DND-41 (cell line): Measurements from ENCODE around the gene TNIK.
"Not testable (repeated sequence)": the region's sequence is repeated elsewhere in the genome, so short reads cannot be mapped to it uniquely, and the experiment has no call there.

Experiments
- ATAC-seq: fragments of 200-7000 bp; cut with Tn5 transposase; 3 replicates; pipeline ENCODE4 v1.9.1; 2021; ENCODE audit warnings: low read depth; ENCODE audit not compliant: insufficient read depth
- DNase-seq: peaks from one replicate; pipeline ENCODE4 v3.0.0-alpha.2; 2020
- H2AFZ ChIP-seq: 2 replicates; pipeline ENCODE4 v1.6.0; 2012; ENCODE audit warnings: low read depth, low read length
- H3K27ac ChIP-seq: 2 replicates; pipeline ENCODE4 v1.5.1; 2012; ENCODE audit warnings: low read length, inconsistent platforms
- H3K27me3 ChIP-seq: fragments of 200-600 bp; sonication (generic); 2 replicates; pipeline ENCODE4 v1.6.0; 2012; ENCODE audit warnings: low read length, mild to moderate bottlenecking, inconsistent platforms; ENCODE audit not compliant: insufficient read depth, poor library complexity
- H3K36me3 ChIP-seq: 2 replicates; pipeline ENCODE4 v1.5.1; 2012; ENCODE audit warnings: low read length, inconsistent platforms; ENCODE audit not compliant: insufficient read depth
- H3K4me1 ChIP-seq: 2 replicates; pipeline ENCODE4 v1.5.1; 2012; ENCODE audit warnings: mild to moderate bottlenecking, low read length; ENCODE audit not compliant: insufficient read depth
- H3K4me2 ChIP-seq: 2 replicates; pipeline ENCODE4 v1.6.0; 2012; ENCODE audit warnings: mild to moderate bottlenecking, moderate library complexity, low read length, inconsistent platforms; ENCODE audit not compliant: insufficient read depth
- H3K4me3 ChIP-seq, 2 experiments: fragments of 200-600 bp in 1 of 2; shearing (Covaris generic) in 1 of 2; 2 replicates each; pipeline ENCODE4 v1.5.1; 2012 to 2016; ENCODE audit warnings: inconsistent platforms in 2 of 2, low read length in 2 of 2, mild to moderate bottlenecking in 2 of 2, low read depth in 1 of 2, moderate library complexity in 1 of 2
- H3K79me2 ChIP-seq: 2 replicates; pipeline ENCODE4 v1.6.0; 2012; ENCODE audit warnings: low read length, inconsistent platforms; ENCODE audit not compliant: insufficient read depth
- H3K9ac ChIP-seq: 2 replicates; pipeline ENCODE4 v1.6.0; 2012; ENCODE audit warnings: low read depth, mild to moderate bottlenecking, inconsistent platforms, low read length, moderate library complexity
- H3K9me3 ChIP-seq: 2 replicates; pipeline ENCODE4 v1.5.1; 2012; ENCODE audit warnings: low read length, moderate library complexity, mild to moderate bottlenecking, inconsistent platforms; ENCODE audit not compliant: insufficient read depth, severe bottlenecking
- H4K20me1 ChIP-seq: 2 replicates; pipeline ENCODE4 v1.6.0; 2012; ENCODE audit warnings: low read length; ENCODE audit not compliant: insufficient read depth
- CTCF ChIP-seq: IDR thresholded peaks from 2 replicates; pipeline ENCODE4 v1.5.1; 2012; ENCODE audit warnings: borderline replicate concordance, low read length, moderate library complexity, mild to moderate bottlenecking; ENCODE audit not compliant: poor library complexity, severe bottlenecking; ENCODE audit errors: extremely low read depth
- EZH2 ChIP-seq: IDR thresholded peaks from 3 replicates; pipeline ENCODE4 v1.6.1; 2012; ENCODE audit warnings: borderline replicate concordance, low read depth, mild to moderate bottlenecking, moderate library complexity, low read length, inconsistent platforms; ENCODE audit not compliant: severe bottlenecking

Gene TNIK

GRCh38 chr3:171452328-171452727 lies 7.9 kb downstream of the TNIK start:
- Histone ChIP-seq H3K27ac (no peak overlapping the region), H3K9me3 (no peaks in the 10 kb centered on the region), H3K4me3 (no peak overlapping the region), H3K9ac (no peak overlapping the region), H3K27me3 (peaks cover 16% of the 10 kb centered on the region), H3K4me2 (no peak overlapping the region), H3K4me1 (no peaks in the 10 kb centered on the region; the same call in 1 of the 2 replicates), H2AFZ (no peak overlapping the region), H3K36me3 (no peaks in the 10 kb centered on the region), H3K79me2 (no peaks in the 10 kb centered on the region), H4K20me1 (no peaks in the 10 kb centered on the region)
- no peak for TF ChIP-seq EZH2
- TF ChIP-seq CTCF = no peak
- no peak for DNase-seq
- no peak for ATAC-seq

- no peak overlapping the region for H3K27ac ChIP-seq
- H3K27me3 ChIP-seq = peaks cover 11% of the 10 kb centered on the region
- H3K9ac ChIP-seq = no peak overlapping the region
- H4K20me1 ChIP-seq = no peaks in the 10 kb centered on the region
- no peak overlapping the region for H3K4me2 ChIP-seq
- no peaks in the 10 kb centered on the region for H3K36me3 ChIP-seq
- no peak overlapping the region for H2AFZ ChIP-seq
- DNase-seq = no peak
- H3K4me3 ChIP-seq = no peak overlapping the region
- TF ChIP-seq CTCF (no peak), EZH2 (no peak)
- no peaks in the 10 kb centered on the region for H3K4me1 ChIP-seq
- no peaks in the 10 kb centered on the region for H3K79me2 ChIP-seq
- ATAC-seq = no peak
- H3K9me3 ChIP-seq = no peaks in the 10 kb centered on the region
Observed at GRCh38 chr3:171451915-171452314, 8.3 kb downstream of the TNIK start.

- not testable (repeated sequence) for H3K4me2 ChIP-seq, H3K9ac ChIP-seq, H3K36me3 ChIP-seq, H3K4me1 ChIP-seq, H3K27ac ChIP-seq, ATAC-seq, H3K4me3 ChIP-seq, H3K27me3 ChIP-seq, DNase-seq, H2AFZ ChIP-seq, H3K79me2 ChIP-seq, H3K9me3 ChIP-seq, H4K20me1 ChIP-seq
Observed at GRCh38 chr3:171447579-171447891, 12.7 kb downstream of the TNIK start.

- no peak overlapping the region for H3K4me3 ChIP-seq
- no peak for TF ChIP-seq CTCF
- TF ChIP-seq EZH2 = no peak
- ATAC-seq (no peak), DNase-seq (no peak)
- no peak overlapping the region for H3K4me2 ChIP-seq
- H3K27ac ChIP-seq = no peak overlapping the region
- H3K4me1 ChIP-seq = no peaks in the 10 kb centered on the region
- H3K9ac ChIP-seq = no peak overlapping the region
- peaks cover 2% of the 10 kb centered on the region for H3K27me3 ChIP-seq
- no peaks in the 10 kb centered on the region for H3K36me3 ChIP-seq
- H3K9me3 ChIP-seq = no peaks in the 10 kb centered on the region
- H3K79me2 ChIP-seq = no peaks in the 10 kb centered on the region
- no peaks in the 10 kb centered on the region for H4K20me1 ChIP-seq
- no peak overlapping the region for H2AFZ ChIP-seq
Observed at GRCh38 chr3:171446801-171447578, 13.2 kb downstream of the TNIK start.
